Panc1 (cell line): ENCODE data around the gene MROH7. TPM values are rescaled to one million over a fixed set of nuclear protein-coding genes. Genes with fewer than 3 reads are reported as not detected.

Experiments used
- ATAC-seq: fragments of 200-7000 bp; cut with Tn5 transposase; 2 replicates; pipeline ENCODE4 v1.9.1; 2020; ENCODE audit warnings: mild to moderate bottlenecking, moderate library complexity
- BruUV-seq: library from RNA; stranded (reverse); fragments of 400-500 nt; replicated peaks from 2 replicates; lab custom pipeline; 2021; lab: Mats Ljungman, UMichigan
- CTCF ChIA-PET: fragments of 300-600 bp; sonication (Branson Sonifier 250); formaldehyde crosslinking; loops from one replicate; lab custom pipeline; 2022; ENCODE audit warnings: antibody characterized with exemption; lab: Charles Lee
- POLR2A ChIA-PET: fragments of 300-600 bp; sonication (Branson Sonifier 250); formaldehyde crosslinking; loops from one replicate; lab custom pipeline; 2022; ENCODE audit warnings: antibody characterized with exemption; lab: Charles Lee
- DNase-seq: peaks from one replicate; pipeline ENCODE4 v3.0.0-alpha.2; 2010; ENCODE audit warnings: low read depth, low spot score
- H3K27ac ChIP-seq: 2 replicates; pipeline ENCODE4 v1.5.1; 2011; ENCODE audit warnings: mild to moderate bottlenecking, low read length, inconsistent platforms
- H3K27me3 ChIP-seq: fragments of 200-500 bp; sonication (Bioruptor generic); 2 replicates; pipeline ENCODE4 v1.6.0; 2014; ENCODE audit warnings: low read length, inconsistent platforms; ENCODE audit not compliant: control insufficient read depth, insufficient read depth
- H3K36me3 ChIP-seq: fragments of 200-500 bp; sonication (Bioruptor generic); 2 replicates; pipeline ENCODE4 v1.5.1; 2014; ENCODE audit warnings: inconsistent platforms, mild to moderate bottlenecking, low read length, moderate library complexity; ENCODE audit not compliant: control insufficient read depth, insufficient read depth
- H3K4me1 ChIP-seq: 2 replicates; pipeline ENCODE4 v1.5.1; 2011; ENCODE audit warnings: inconsistent platforms, mild to moderate bottlenecking, low read length, moderate library complexity; ENCODE audit not compliant: control insufficient read depth, insufficient read depth
- H3K4me3 ChIP-seq, 2 experiments: 2 replicates each; pipeline ENCODE4 v1.5.1; 2011 to 2012; ENCODE audit warnings: low read depth in 2 of 2, low read length in 2 of 2, mild to moderate bottlenecking in 2 of 2, inconsistent platforms in 1 of 2, moderate library complexity in 1 of 2
- H3K9me3 ChIP-seq: fragments of 200-500 bp; sonication (Bioruptor generic); 2 replicates; pipeline ENCODE4 v1.5.1; 2014; ENCODE audit warnings: low read depth, mild to moderate bottlenecking, inconsistent platforms, low read length, moderate library complexity; ENCODE audit not compliant: control insufficient read depth, insufficient read depth
- CTCF ChIP-seq: fragments of 450-650 bp; IDR thresholded peaks from 2 replicates; pipeline ENCODE4 v1.5.1; 2017; ENCODE audit warnings: mild to moderate bottlenecking
- POLR2AphosphoS5 ChIP-seq: IDR thresholded peaks from 2 replicates; pipeline ENCODE4 v1.6.1; 2012; ENCODE audit warnings: mild to moderate bottlenecking, low read depth, low read length, moderate library complexity
- REST ChIP-seq, 2 experiments: IDR thresholded peaks; 2 replicates each; pipeline ENCODE4 v1.6.1; 2011 to 2012; ENCODE audit warnings: low read depth in 2 of 2, control low read depth in 1 of 2, low read length in 1 of 2, mild to moderate bottlenecking in 1 of 2, moderate library complexity in 1 of 2; ENCODE audit not compliant: insufficient read depth in 1 of 2
- SIN3A ChIP-seq: IDR thresholded peaks from 2 replicates; pipeline ENCODE4 v1.6.1; 2012; ENCODE audit warnings: low read depth, mild to moderate bottlenecking, low read length, moderate library complexity, borderline replicate concordance; ENCODE audit not compliant: insufficient read depth
- TCF7L2 ChIP-seq: IDR thresholded peaks from 2 replicates; pipeline ENCODE4 v1.6.1; 2011; ENCODE audit warnings: mild to moderate bottlenecking, low read depth, low read length, inconsistent platforms
- in situ Hi-C: cut with HindIII; loops from 2 replicates; pipeline ENCODE4 v1.10.0; 2016; ENCODE audit warnings: low sequenced_read_pairs, low pct_unique_long_range_greater_than_20kb
- intact Hi-C: fragments of 100-400 bp; cut with micrococcal nuclease; formaldehyde crosslinking; loops from one replicate; pipeline ENCODE4 v1.10.0; 2022; ENCODE audit not compliant: unreplicated experiment
- total RNA-seq: library from RNA; stranded (reverse); gene quantifications from one replicate; pipeline ENCODE4 v1.2.1, GENCODE V29; 2021; ENCODE audit not compliant: unreplicated experiment

The MROH7 gene
- total RNA-seq, 1 experiment from 2014 or later: not detected

- ATAC-seq (no peak), DNase-seq (no peak)
- no TSS peak for BruUV-seq
- Histone ChIP-seq H3K4me1 (no peaks in the 10 kb centered on the region), H3K27ac (no peak overlapping the region), H3K36me3 (no peaks in the 10 kb centered on the region), H3K4me3 (no peak overlapping the region), H3K9me3 (no peaks in the 10 kb centered on the region), H3K27me3 (no peaks in the 10 kb centered on the region)
- in situ Hi-C loops (no loop called here), intact Hi-C loops (no loop called here)
- TF ChIP-seq POLR2AphosphoS5 (no peak), SIN3A (no peak), CTCF (no peak), TCF7L2 (no peak), REST (IDR thresholded peaks at IDR 0.05; ENCODE audit: insufficient read depth in 1 of 2, low read depth in 2 of 2, low read length in 1 of 2) (no peak)
- ChIA-PET CTCF (no interaction called here), POLR2A (no interaction called here)
These were observed 24.3 kb downstream of the MROH7 start for GRCh38 chr1:54665852-54666251.

GRCh38 chr1:54666333-54666732 lies 24.7 kb downstream of the MROH7 start:
- Histone ChIP-seq H3K4me1 (no peaks in the 10 kb centered on the region), H3K27ac (no peak overlapping the region), H3K9me3 (no peaks in the 10 kb centered on the region), H3K27me3 (no peaks in the 10 kb centered on the region), H3K36me3 (no peaks in the 10 kb centered on the region), H3K4me3 (no peak overlapping the region)
- ATAC-seq: no peak
- CTCF ChIA-PET: no interaction called here
- POLR2A ChIA-PET: no interaction called here
- no TSS peak for BruUV-seq
- TF ChIP-seq SIN3A: no peak
- TF ChIP-seq REST (IDR thresholded peaks at IDR 0.05; ENCODE audit: insufficient read depth in 1 of 2, low read depth in 2 of 2, low read length in 1 of 2): no peak
- no peak for TF ChIP-seq POLR2AphosphoS5
- no peak for TF ChIP-seq TCF7L2
- no peak for TF ChIP-seq CTCF
- intact Hi-C loops (no loop called here), in situ Hi-C loops (no loop called here)
- no peak for DNase-seq
